T-helper 2 cell treated with Interferon-gamma antibody and Interleukin-4, amounts not matched to agents 5 μg/mL and 100 μg/mL, for 36 hours (primary cell): ENCODE measurements around the gene ZKSCAN1.
"Not testable (repeated sequence)": the region's sequence is repeated elsewhere in the genome, so short reads cannot be mapped to it uniquely, and the experiment has no call there.

ENCODE experiments used
- DNase-seq: peaks from one replicate; pipeline ENCODE4 v3.0.0; 2021; ENCODE audit warnings: low spot score
- H3K27ac Mint-ChIP-seq: one replicate; pipeline ENCODE4 v1.8.0; 2021; ENCODE audit warnings: mild to moderate bottlenecking, mixed read lengths
- H3K27me3 Mint-ChIP-seq: one replicate; pipeline ENCODE4 v1.8.0; 2021; ENCODE audit warnings: low read depth, mixed read lengths
- H3K36me3 Mint-ChIP-seq: one replicate; pipeline ENCODE4 v1.8.0; 2021; ENCODE audit warnings: low read depth, mixed read lengths
- H3K4me1 Mint-ChIP-seq: one replicate; pipeline ENCODE4 v1.8.0; 2021; ENCODE audit warnings: low read depth, mixed read lengths
- H3K4me3 Mint-ChIP-seq: one replicate; pipeline ENCODE4 v1.8.0; 2022; ENCODE audit warnings: mild to moderate bottlenecking, moderate library complexity, mixed read lengths
- H3K9me3 Mint-ChIP-seq: one replicate; pipeline ENCODE4 v1.8.0; 2021; ENCODE audit warnings: mixed read lengths

ZKSCAN1 gene

DNA sequence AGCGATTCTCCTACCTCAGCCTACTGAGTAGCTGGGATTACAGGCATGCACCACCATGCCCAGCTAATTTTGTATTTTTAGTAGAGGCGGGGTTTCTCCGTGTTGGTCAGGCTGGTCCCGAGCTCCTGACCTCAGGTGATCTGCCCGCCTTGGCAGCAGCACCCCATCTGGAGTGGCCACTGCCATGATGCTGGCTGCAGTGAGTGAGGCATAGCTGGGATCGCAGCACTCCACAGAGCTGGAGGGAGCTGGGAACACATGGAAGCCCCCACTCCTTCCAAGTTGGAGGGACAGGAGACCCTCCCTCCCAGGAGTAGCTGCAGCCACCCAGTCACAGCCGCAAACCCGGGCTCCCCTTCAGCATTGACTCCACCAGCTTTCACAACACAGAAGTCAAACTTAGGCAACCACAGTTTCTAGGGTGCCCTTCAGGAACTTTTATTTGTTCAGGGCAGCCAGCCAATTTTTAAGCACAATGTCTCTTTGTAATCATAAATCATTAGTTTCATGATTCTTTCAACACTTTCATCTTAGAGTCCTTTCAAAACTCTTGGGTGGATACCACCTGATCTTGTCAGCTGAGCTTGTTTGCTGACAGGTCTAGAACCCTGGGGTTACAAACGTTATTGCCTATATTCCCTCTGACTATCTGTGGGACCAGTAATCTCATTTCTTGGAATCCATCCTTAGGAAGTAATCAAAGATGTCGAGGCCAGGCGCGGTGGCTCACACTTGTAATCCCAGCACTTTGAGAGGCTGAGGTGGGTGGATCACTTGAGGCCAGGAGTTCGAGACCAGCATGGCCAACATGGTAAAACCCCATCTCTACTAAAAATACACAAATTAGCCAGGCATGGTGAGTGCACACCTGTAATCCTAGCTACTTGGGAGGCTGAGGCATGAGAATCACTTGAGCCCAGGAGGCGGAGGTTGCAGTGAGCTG, 2.7 kb upstream of the ZKSCAN1 start:
- H3K27me3 Mint-ChIP-seq, H3K9me3 Mint-ChIP-seq, H3K36me3 Mint-ChIP-seq, DNase-seq, H3K4me3 Mint-ChIP-seq, H3K27ac Mint-ChIP-seq: not testable (repeated sequence)
- H3K4me1 Mint-ChIP-seq, result peaks cover 21% of the 10 kb centered on the region

- Mint-ChIP-seq H3K36me3 (peaks cover 7% of the 10 kb centered on the region), H3K4me3 (no peak overlapping the region), H3K4me1 (peaks cover 25% of the 10 kb centered on the region), H3K27ac (no peak overlapping the region), H3K9me3 (no peaks in the 10 kb centered on the region), H3K27me3 (peaks cover 3% of the 10 kb centered on the region)
- DNase-seq, result no peak
Observed at GRCh38 chr7:100013328-100013676, 2.1 kb upstream of the ZKSCAN1 start.

DNA sequence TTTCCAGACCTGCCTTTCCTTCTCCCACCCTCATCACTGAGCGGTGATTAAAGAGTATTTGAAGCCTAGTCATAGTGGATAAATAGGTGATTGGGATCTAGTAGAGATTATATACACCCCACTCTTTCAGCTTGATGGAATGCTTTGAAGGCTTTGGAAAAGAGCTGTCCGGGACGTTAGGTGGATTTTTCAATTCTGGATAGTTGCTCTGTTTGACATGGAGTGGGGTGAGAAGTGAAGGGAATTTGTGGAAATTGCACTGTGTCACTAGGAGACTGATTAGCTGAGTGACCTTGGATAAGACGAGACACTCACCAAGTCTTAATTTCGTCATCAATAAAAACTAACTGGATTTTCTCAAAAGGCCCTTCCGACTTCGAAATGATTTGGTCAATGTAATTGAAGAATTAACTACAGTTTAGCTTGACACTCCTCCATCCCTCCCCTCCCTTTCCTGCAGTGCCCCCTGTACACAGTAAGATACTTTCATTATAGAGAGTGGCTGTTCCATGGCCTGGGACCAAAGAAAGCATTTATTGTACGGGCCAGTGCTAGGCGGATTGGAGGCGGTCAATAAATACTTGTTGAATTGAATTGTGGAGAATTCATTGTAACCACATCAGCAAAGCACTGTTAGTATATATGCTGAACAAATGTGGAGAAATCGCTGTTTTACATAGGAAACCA, 962 bp downstream of the ZKSCAN1 start:
- peak overlapping the region; percentile 97 for H3K4me3 Mint-ChIP-seq
- peaks cover under 1% of the 10 kb centered on the region for H3K27me3 Mint-ChIP-seq
- peaks cover 9% of the 10 kb centered on the region for H3K36me3 Mint-ChIP-seq
- H3K27ac Mint-ChIP-seq, result peak overlapping the region; percentile 96
- H3K9me3 Mint-ChIP-seq, result no peaks in the 10 kb centered on the region
- DNase-seq, result no peak
- H3K4me1 Mint-ChIP-seq, result peaks cover 28% of the 10 kb centered on the region

DNA sequence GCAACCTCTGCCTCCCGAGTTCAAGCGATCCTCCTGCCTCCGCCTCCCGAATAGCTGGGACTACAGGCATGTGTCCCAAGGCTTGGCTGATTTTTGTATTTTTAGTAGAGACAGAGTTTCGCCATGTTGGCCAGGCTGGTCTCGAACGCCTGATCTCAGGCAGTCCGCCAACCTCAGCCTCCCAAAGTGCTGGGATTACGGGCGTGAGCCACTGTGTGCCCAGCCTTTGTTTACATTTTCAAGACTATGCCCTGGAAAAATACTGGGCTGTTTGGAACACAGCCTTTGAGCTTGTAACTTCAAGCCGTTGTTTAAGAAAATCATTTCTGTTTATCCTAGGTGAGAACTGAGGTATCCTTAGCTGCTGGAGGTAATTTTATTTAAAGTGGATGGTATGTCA, 1.9 kb downstream of the ZKSCAN1 start:
- DNase-seq, result no peak
- Mint-ChIP-seq H3K9me3 (no peaks in the 10 kb centered on the region), H3K27ac (no peak overlapping the region), H3K36me3 (peaks cover 11% of the 10 kb centered on the region), H3K27me3 (no peaks in the 10 kb centered on the region), H3K4me1 (peaks cover 28% of the 10 kb centered on the region), H3K4me3 (no peak overlapping the region)

DNA sequence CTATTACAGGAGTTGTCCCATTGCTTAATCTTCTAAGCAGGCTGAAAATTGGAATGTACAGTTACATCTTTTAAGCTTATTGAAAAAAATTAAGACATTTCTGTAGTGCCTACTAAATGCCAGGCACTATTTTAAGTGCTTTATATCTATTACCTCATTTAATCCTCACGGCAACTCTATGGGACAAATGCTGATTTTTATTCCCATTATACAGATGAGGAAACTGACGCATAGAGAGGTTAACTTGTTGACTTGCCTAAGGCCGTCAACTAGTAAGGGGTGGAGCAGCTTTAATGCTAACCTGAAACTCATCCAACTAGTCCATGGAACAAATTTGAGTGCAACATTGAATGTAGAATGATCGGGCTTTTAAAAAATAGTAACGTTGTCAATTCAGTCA, 2.5 kb downstream of the ZKSCAN1 start:
- no peak for DNase-seq
- peaks cover 16% of the 10 kb centered on the region for H3K36me3 Mint-ChIP-seq
- peaks cover 28% of the 10 kb centered on the region for H3K4me1 Mint-ChIP-seq
- no peaks in the 10 kb centered on the region for H3K9me3 Mint-ChIP-seq
- no peaks in the 10 kb centered on the region for H3K27me3 Mint-ChIP-seq
- no peak overlapping the region for H3K27ac Mint-ChIP-seq
- H3K4me3 Mint-ChIP-seq, result no peak overlapping the region

DNA sequence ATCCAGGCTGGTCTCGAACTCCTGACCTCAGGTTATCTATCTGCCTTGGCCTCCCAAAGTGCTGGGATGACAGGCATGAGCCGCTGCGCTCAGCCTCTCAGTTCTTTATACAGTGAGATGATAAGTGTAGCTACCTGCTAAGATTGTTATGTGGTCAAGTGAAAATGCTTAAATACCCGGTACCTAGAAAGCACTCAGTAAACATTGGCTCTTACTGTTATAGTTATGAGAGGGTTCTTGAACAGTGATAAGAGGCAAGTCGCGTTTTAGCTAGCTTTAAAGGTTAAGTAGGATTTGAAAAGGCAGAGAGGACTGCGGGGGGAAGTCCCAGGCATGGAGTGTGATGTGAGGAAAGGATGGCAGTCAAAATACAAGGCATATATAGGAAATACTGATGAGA, 4.5 kb downstream of the ZKSCAN1 start:
- Mint-ChIP-seq H3K36me3 (peaks cover 32% of the 10 kb centered on the region), H3K4me3 (no peak overlapping the region), H3K4me1 (peaks cover 25% of the 10 kb centered on the region), H3K27me3 (no peaks in the 10 kb centered on the region), H3K9me3 (no peaks in the 10 kb centered on the region), H3K27ac (no peak overlapping the region)
- no peak for DNase-seq

DNA sequence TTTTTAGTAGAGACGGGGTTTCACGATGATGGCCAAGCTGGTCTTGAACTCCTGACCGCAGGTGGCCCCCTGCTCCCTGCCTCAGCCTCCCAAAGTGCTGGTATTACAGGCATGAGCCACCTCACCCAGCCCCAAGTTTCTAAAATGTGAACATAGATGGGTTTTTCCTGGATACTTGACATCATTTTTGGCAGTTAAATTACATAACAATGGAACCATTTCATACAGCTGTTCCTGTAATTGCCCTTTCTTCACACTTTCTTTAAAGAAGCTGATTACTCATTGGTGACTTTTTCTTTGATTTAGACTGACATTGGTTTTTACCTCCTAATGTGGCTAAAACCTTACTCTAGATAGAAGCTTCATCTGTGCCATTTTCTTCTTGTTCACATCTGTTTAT, 5.9 kb downstream of the ZKSCAN1 start:
- Mint-ChIP-seq H3K27ac (no peak overlapping the region), H3K36me3 (peaks cover 41% of the 10 kb centered on the region), H3K27me3 (no peaks in the 10 kb centered on the region), H3K4me3 (no peak overlapping the region), H3K4me1 (peaks cover 17% of the 10 kb centered on the region), H3K9me3 (no peaks in the 10 kb centered on the region)
- no peak for DNase-seq

DNA sequence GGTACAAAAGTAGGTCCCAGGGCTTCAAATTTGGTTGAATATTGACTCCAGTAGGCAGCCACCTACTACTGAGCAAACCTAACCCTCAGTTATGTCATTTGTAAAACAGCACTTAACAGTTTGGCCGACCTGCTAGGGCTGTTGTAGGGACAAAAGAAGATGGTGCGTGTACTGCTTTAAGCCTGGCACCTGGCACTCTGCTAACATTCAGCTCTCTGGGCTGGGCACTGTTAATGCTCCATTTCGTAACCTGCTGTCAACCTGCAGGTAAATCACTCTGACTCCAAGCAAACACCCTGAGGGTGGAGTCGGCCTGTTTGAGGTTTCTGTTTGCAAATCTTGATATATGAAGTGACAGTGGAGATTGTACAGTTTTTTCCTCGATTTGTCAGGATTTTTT, 7.2 kb downstream of the ZKSCAN1 start:
- H3K9me3 Mint-ChIP-seq, result no peaks in the 10 kb centered on the region
- H3K4me3 Mint-ChIP-seq, result no peak overlapping the region
- peaks cover 41% of the 10 kb centered on the region for H3K36me3 Mint-ChIP-seq
- H3K4me1 Mint-ChIP-seq, result peaks cover 7% of the 10 kb centered on the region
- no peaks in the 10 kb centered on the region for H3K27me3 Mint-ChIP-seq
- no peak for DNase-seq
- H3K27ac Mint-ChIP-seq, result no peak overlapping the region

GRCh38 chr7:100023526-100023925, 8.1 kb downstream of the ZKSCAN1 start:
- no peak for DNase-seq
- Mint-ChIP-seq H3K9me3 (no peaks in the 10 kb centered on the region), H3K27ac (no peak overlapping the region), H3K36me3 (peaks cover 41% of the 10 kb centered on the region), H3K27me3 (no peaks in the 10 kb centered on the region), H3K4me1 (peaks cover 3% of the 10 kb centered on the region), H3K4me3 (no peak overlapping the region)

GRCh38 chr7:100024020-100024619, 8.7 kb downstream of the ZKSCAN1 start:
- H3K27ac Mint-ChIP-seq, result no peak overlapping the region
- no peaks in the 10 kb centered on the region for H3K9me3 Mint-ChIP-seq
- DNase-seq, result no peak
- no peak overlapping the region for H3K4me3 Mint-ChIP-seq
- no peaks in the 10 kb centered on the region for H3K27me3 Mint-ChIP-seq
- H3K4me1 Mint-ChIP-seq, result peaks cover 3% of the 10 kb centered on the region
- H3K36me3 Mint-ChIP-seq, result peaks cover 41% of the 10 kb centered on the region

GRCh38 chr7:100027197-100027596, 11.8 kb downstream of the ZKSCAN1 start:
- DNase-seq, result no peak
- Mint-ChIP-seq H3K4me3 (no peak overlapping the region), H3K36me3 (peaks cover 56% of the 10 kb centered on the region), H3K27me3 (no peaks in the 10 kb centered on the region), H3K4me1 (peaks cover under 1% of the 10 kb centered on the region), H3K27ac (no peak overlapping the region), H3K9me3 (no peaks in the 10 kb centered on the region)

DNA sequence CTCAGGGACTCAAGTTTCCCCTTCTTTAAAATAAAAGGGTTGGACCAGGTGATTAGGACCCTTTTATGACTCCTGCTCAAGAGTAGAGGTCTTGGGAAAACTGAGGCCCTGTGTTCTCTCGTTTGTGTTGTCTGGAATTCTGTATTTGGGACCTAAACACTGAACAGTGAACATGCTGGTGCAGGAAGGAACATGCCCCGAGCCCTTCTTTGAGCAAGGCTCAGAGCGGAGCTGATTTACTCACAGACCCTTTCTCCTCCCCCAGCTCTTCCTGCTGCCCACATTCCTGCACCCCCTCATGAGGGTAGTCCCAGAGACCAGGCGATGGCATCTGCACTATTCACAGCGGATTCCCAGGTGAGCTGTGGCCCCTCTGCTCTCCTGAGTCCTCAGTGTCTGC, 14.2 kb downstream of the ZKSCAN1 start:
- peaks cover 56% of the 10 kb centered on the region for H3K36me3 Mint-ChIP-seq
- no peak overlapping the region for H3K4me3 Mint-ChIP-seq
- H3K27ac Mint-ChIP-seq, result no peak overlapping the region

GRCh38 chr7:100033526-100033925, 18.1 kb downstream of the ZKSCAN1 start:
- no peak overlapping the region for H3K4me3 Mint-ChIP-seq

More for the DNA sequence above, 14.2 kb downstream of the ZKSCAN1 start:
- no peak for DNase-seq
- Mint-ChIP-seq H3K27me3 (no peaks in the 10 kb centered on the region), H3K9me3 (no peaks in the 10 kb centered on the region), H3K4me1 (peaks cover 3% of the 10 kb centered on the region)

DNA sequence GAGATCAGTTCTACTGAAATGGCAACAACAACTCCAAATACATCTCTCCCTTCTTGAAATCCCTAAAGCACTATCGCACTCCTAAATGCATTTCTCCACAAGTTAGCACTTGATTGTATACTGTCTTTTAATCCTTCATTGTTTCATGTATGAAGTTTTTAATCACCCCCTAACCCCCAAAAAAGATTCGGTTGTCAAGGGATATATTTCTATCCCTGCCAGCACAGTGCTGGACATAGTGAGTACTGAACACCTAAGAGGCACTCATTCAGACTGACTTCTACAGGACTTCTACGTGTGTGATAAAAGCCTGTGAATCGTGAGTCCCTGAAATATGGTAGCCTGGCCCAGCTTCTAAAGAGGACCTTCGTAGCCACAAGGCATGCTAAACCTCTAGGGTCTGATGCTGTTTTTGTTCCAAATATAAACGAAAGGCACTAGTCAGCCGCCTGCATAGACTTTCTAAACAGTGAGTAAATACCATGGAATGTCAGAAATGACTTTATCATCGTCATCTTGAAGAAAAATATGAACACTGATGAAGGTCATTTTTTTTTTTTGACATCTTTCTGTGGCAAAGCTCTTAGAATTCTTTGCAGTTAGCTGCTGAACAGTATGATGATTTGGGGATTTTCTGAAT, 19.6 kb downstream of the ZKSCAN1 start:
- Mint-ChIP-seq H3K36me3 (peaks cover 62% of the 10 kb centered on the region), H3K4me1 (peaks cover 3% of the 10 kb centered on the region), H3K27ac (no peak overlapping the region), H3K27me3 (no peaks in the 10 kb centered on the region), H3K4me3 (no peak overlapping the region), H3K9me3 (no peaks in the 10 kb centered on the region)
- no peak for DNase-seq

More at GRCh38 chr7:100033526-100033925, 18.1 kb downstream of the ZKSCAN1 start:
- H3K4me1 Mint-ChIP-seq, result peaks cover 3% of the 10 kb centered on the region
- H3K36me3 Mint-ChIP-seq, result peaks cover 65% of the 10 kb centered on the region
- H3K27me3 Mint-ChIP-seq, result no peaks in the 10 kb centered on the region
- no peak for DNase-seq
- no peak overlapping the region for H3K27ac Mint-ChIP-seq
- no peaks in the 10 kb centered on the region for H3K9me3 Mint-ChIP-seq
